ENCODE measurements around the gene C5.

Gene C5

GRCh38 chr9:120940573-120940972, 109.5 kb downstream of the C5 start:
- no peak for DNase-seq (ENCODE audit: low read depth)

GRCh38 chr9:120938851-120939250, 111.2 kb downstream of the C5 start:
- DNase-seq (ENCODE audit: low read depth) = no peak

- DNase-seq (ENCODE audit: low read depth) = no peak
Observed at GRCh38 chr9:120937596-120937995, 112.5 kb downstream of the C5 start.

- DNase-seq (ENCODE audit: low read depth) = no peak
Observed at GRCh38 chr9:120937127-120937526, 112.9 kb downstream of the C5 start.

- no peak for DNase-seq (ENCODE audit: low read depth)
Observed at GRCh38 chr9:120936764-120937122, 113.3 kb downstream of the C5 start.

- DNase-seq (ENCODE audit: low read depth) = peak; percentile 78
Observed at GRCh38 chr9:120936011-120936763, 113.9 kb downstream of the C5 start.

GRCh38 chr9:120935383-120935857, 114.7 kb downstream of the C5 start:
- peak; percentile 88 for DNase-seq (ENCODE audit: low read depth)

GRCh38 chr9:120934281-120934680, 115.8 kb downstream of the C5 start:
- no peak for DNase-seq (ENCODE audit: low read depth)

GRCh38 chr9:120933310-120934055, 116.6 kb downstream of the C5 start:
- DNase-seq (ENCODE audit: low read depth) = no peak

- no peak for DNase-seq (ENCODE audit: low read depth)
Observed at GRCh38 chr9:120932086-120932823, 117.8 kb downstream of the C5 start.

GRCh38 chr9:120931231-120932085, 118.6 kb downstream of the C5 start:
- DNase-seq (ENCODE audit: low read depth) = no peak

GRCh38 chr9:120929229-120929791, 120.8 kb downstream of the C5 start:
- no peak for DNase-seq (ENCODE audit: low read depth)

- no peak for DNase-seq (ENCODE audit: low read depth)
Observed at GRCh38 chr9:120928483-120929228, 121.4 kb downstream of the C5 start.

GRCh38 chr9:120928015-120928482, 122.0 kb downstream of the C5 start:
- DNase-seq (ENCODE audit: low read depth) = no peak

GRCh38 chr9:120927269-120928014, 122.6 kb downstream of the C5 start:
- DNase-seq (ENCODE audit: low read depth) = no peak

GRCh38 chr9:120926397-120926928, 123.6 kb downstream of the C5 start, which contains the start of gene TRAF1:
TRAF1 (minus strand) TSS chr9:120926796; CDS start chr9:120926075, 721 bp downstream.
- DNase-seq (ENCODE audit: low read depth) = no peak

GRCh38 chr9:120925535-120926396, 124.3 kb downstream of the C5 start:
- no peak for DNase-seq (ENCODE audit: low read depth)
